ENCODE measurements around the gene FAM110D. TPM values are rescaled to one million over a fixed set of nuclear protein-coding genes. Genes with fewer than 3 reads are reported as not detected.

The FAM110D gene
- total RNA-seq, 1 experiment from 2014 or later, result 0.05 TPM

- Histone ChIP-seq H3K27ac (ENCODE audit: low read length) (peak overlapping the region; percentile 60), H3K9me3 (ENCODE audit: control insufficient read depth, insufficient read depth, low read depth, low read length) (no peaks in the 10 kb centered on the region), H3K27me3 (ENCODE audit: control insufficient read depth, insufficient read depth, low read length) (no peaks in the 10 kb centered on the region), H3K36me3 (ENCODE audit: control insufficient read depth, insufficient read depth, low read length) (no peaks in the 10 kb centered on the region; the same call in 1 of the 2 replicates), H3K4me3 (ENCODE audit: low read depth in 2 of 2, low read length in 2 of 2) (peak overlapping the region; percentile 87 to 95), H3K4me1 (ENCODE audit: control insufficient read depth, insufficient read depth, low read length) (peaks cover 17% of the 10 kb centered on the region)
- CTCF ChIA-PET, result interaction anchor here (0.6 to 1.8 kb wide), 3 partner anchors 65 to 1197 kb away, joined by 3 to 10 read pairs (median 5); partner anchors contain the start of gene CEP85
- POLR2A ChIA-PET, result interaction anchor here (0.8 kb wide), 1 partner anchor 15 kb away, joined by 3 read pairs; no protein-coding TSS in a partner anchor
- TF ChIP-seq POLR2AphosphoS5 (IDR thresholded peaks at IDR 0.05; ENCODE audit: low read depth, low read length), result no peak
- no peak for TF ChIP-seq REST (IDR thresholded peaks at IDR 0.05; ENCODE audit: insufficient read depth in 1 of 2, low read depth in 2 of 2, low read length in 1 of 2)
- TF ChIP-seq CTCF (IDR thresholded peaks at IDR 0.05), result no peak
- TF ChIP-seq SIN3A (IDR thresholded peaks at IDR 0.05; ENCODE audit: borderline replicate concordance, insufficient read depth, low read depth, low read length), result no peak
- no peak for TF ChIP-seq TCF7L2 (IDR thresholded peaks at IDR 0.05; ENCODE audit: low read depth, low read length)
- ATAC-seq, result no peak
- DNase-seq (ENCODE audit: low read depth, low spot score), result no peak
- in situ Hi-C loops (cut with HindIII; ENCODE audit: low pct_unique_long_range_greater_than_20kb, low sequenced_read_pairs) (no loop called here), intact Hi-C loops (cut with micrococcal nuclease; ENCODE audit: unreplicated experiment) (no loop called here)
- BruUV-seq (replicated peaks), result no TSS peak
Measured at GRCh38 chr1:26169198-26169554, 10.3 kb downstream of the FAM110D start.

- intact Hi-C loops (cut with micrococcal nuclease; ENCODE audit: unreplicated experiment), result no loop called here
- ATAC-seq (peak; percentile 97), DNase-seq (ENCODE audit: low read depth, low spot score) (peak; percentile 61)
- POLR2A ChIA-PET, result interaction anchor here (0.8 kb wide), 1 partner anchor 14 kb away, joined by 3 read pairs; no protein-coding TSS in a partner anchor
- H3K4me3 ChIP-seq (ENCODE audit: low read depth in 2 of 2, low read length in 2 of 2), result peak within 1 kb of the TSS; percentile 87 to 95
- H3K27ac ChIP-seq (ENCODE audit: low read length), result peak within 1 kb of the TSS; percentile 93
- H3K4me1 ChIP-seq (ENCODE audit: control insufficient read depth, insufficient read depth, low read length), result peaks cover 17% of the 10 kb centered on the region
- no peaks in the 10 kb centered on the region for H3K27me3 ChIP-seq (ENCODE audit: control insufficient read depth, insufficient read depth, low read length)
- no peaks in the 10 kb centered on the region for H3K9me3 ChIP-seq (ENCODE audit: control insufficient read depth, insufficient read depth, low read depth, low read length)
- in situ Hi-C loops (cut with HindIII; ENCODE audit: low pct_unique_long_range_greater_than_20kb, low sequenced_read_pairs), result no loop called here
- TF ChIP-seq POLR2AphosphoS5 (IDR thresholded peaks at IDR 0.05; ENCODE audit: low read depth, low read length) (peak; percentile 90), SIN3A (IDR thresholded peaks at IDR 0.05; ENCODE audit: borderline replicate concordance, insufficient read depth, low read depth, low read length) (peak; percentile 94; the same call in 1 of the 2 replicates), TCF7L2 (IDR thresholded peaks at IDR 0.05; ENCODE audit: low read depth, low read length) (peak; percentile 57; the same call in 1 of the 2 replicates), CTCF (IDR thresholded peaks at IDR 0.05) (peak; percentile 98), REST (IDR thresholded peaks at IDR 0.05; ENCODE audit: insufficient read depth in 1 of 2, low read depth in 2 of 2, low read length in 1 of 2) (no peak)
- CTCF ChIA-PET, result interaction anchor here (0.5 to 1.8 kb wide), 7 partner anchors 8 to 1196 kb away, joined by 3 to 10 read pairs (median 3); partner anchors contain the start of gene CEP85
- no peaks in the 10 kb centered on the region; the same call in 1 of the 2 replicates for H3K36me3 ChIP-seq (ENCODE audit: control insufficient read depth, insufficient read depth, low read length)
- BruUV-seq (replicated peaks), result TSS peak; percentile 99
Measured at GRCh38 chr1:26169669-26170471, 11.0 kb downstream of the FAM110D start, which contains the start of gene ZNF593. Gene ZNF593, plus strand, starts transcription at chr1:26169908. Its CDS starts 76 bp downstream, at chr1:26169984.

Measured in Panc1 (cell line).